Activated CD8-positive, alpha-beta memory T cell treated with anti-CD3 and anti-CD28 coated beads for 1 hour (primary cell): ENCODE results near the gene ALK.

Experiments used
- DNase-seq, 2 donors: peaks; one replicate each; pipeline ENCODE4 v3.0.0-alpha.2; 2020; ENCODE audit warnings: low read depth in 1 of 2; ENCODE audit errors: extremely low read depth in 1 of 2

The ALK gene

GRCh38 chr2:29469516-29469915 is 451.9 kb downstream of the ALK start:
- no peak for DNase-seq

- no peak for DNase-seq
These were observed 458.0 kb downstream of the ALK start for GRCh38 chr2:29463181-29463900.

DNA sequence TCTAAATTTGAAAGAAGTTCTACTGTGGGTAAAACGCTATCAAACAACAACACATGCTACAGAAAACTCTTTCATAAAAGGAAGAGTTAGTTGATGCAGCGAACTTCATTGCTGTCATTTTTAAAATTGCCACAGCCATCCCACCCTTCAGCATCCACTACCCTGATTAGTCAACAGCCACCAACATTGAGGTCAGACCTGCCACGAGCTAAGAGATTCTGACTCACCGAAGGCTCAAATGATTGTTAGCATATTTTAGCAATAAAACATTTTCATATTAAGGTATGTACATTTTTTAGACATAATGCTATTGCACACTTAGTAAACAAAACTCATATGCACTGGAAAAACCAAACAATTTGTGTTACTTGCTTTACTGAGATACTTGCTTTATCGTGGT is 459.1 kb downstream of the ALK start:
- no peak for DNase-seq

DNA sequence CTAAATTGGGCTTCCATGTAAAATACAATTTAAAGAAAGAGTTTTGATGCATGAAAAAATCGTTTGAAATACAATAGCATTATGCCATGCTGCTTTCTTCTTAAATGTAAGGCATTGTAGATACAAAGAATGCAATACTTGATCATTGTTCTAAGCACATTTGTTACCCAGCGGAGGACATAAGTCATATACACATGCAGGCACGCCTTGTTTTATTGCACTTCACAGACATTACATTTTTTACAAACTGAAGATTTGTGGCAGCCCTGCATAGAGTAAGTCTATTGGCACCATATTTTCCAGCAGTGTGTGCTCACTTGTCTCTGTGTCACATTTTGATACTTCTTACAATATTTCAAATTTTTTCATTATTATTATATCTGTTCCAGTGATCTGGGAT is 461.2 kb downstream of the ALK start:
- no peak for DNase-seq

DNA sequence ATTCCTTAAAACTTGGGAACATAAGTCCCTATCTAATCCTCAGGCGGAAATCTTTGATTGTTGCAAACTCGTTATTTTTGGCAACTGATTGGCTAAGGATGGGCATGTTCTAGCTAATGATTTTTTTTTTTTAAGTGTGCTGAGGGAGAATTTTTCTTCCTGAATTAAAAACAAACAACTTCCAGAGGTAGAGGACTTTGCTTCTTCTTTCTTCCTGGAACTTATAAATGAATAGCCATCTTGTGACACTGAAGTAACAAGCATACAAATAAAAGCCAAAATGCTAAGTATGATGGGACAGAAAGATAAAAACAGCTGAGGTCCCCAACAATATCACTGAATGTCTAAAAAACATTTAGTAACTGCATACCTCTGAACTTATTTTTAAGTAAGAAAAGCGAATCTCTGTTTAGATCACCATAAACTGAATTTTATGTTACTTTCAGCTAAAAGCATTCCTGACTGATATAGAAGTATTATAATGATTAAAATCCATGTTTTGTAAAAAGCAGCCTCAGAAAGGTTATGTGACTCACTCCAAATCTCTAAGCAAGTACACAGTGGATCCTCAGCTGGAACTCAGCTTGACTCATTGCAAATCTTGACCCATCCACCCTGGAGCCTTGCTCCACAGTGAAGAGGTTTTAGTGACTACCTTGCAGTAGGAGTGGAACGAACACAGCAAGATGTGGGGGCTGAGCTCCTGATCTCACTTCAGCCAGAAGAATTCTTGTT is 461.8 kb downstream of the ALK start:
- no peak for DNase-seq

DNA sequence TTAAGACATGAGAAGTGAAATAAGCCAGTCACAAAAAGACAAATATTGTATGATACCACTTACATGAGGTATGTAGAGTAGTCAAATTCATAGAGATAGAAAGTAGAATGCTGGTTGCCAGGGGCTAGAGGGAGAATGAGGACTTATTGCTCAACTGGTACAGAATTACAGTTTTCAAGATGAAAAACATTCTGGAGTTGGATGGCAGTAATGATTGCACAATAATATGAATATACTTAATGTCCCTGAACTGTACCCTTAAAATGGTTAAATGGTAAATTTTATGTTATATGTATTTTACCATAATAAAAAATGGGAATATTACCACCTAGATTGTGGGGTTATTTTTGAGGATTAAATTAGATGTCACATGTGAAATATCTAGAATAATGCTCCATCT is 465.0 kb downstream of the ALK start:
- no peak for DNase-seq

DNA sequence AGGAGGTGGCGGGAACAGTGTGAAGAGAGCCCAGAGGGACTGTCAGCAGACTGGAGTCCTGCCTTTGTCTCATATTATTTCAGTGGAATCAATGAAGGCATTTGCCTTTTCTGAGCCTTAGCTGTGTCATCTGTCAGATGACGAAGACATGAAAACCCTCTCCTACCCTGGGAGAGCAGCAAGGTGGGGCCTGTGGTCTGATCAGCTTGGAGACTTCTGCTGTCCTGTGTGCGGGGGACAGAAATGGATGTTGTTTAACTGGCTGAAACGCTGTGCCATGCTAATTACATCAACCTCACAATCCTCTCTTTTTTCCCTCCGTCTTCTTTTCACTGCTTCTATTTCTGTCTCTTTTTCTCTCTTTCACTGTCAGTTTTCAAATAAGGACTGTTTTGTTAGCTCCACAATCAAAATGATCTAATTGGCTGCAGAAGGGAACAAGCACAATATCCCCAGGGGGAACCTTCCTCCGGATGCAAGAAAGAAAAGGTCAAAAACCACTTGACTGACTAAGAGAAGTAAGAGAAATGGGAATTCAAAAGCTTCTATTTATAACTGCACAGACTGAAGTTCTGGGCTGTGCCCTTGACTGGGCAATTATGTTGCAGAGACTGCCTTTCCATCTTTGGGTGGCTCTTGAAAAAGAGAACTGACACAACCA is 466.1 kb downstream of the ALK start:
- DNase-seq = no peak

- DNase-seq = no peak
These were observed 469.4 kb downstream of the ALK start for GRCh38 chr2:29452036-29452435.

DNA sequence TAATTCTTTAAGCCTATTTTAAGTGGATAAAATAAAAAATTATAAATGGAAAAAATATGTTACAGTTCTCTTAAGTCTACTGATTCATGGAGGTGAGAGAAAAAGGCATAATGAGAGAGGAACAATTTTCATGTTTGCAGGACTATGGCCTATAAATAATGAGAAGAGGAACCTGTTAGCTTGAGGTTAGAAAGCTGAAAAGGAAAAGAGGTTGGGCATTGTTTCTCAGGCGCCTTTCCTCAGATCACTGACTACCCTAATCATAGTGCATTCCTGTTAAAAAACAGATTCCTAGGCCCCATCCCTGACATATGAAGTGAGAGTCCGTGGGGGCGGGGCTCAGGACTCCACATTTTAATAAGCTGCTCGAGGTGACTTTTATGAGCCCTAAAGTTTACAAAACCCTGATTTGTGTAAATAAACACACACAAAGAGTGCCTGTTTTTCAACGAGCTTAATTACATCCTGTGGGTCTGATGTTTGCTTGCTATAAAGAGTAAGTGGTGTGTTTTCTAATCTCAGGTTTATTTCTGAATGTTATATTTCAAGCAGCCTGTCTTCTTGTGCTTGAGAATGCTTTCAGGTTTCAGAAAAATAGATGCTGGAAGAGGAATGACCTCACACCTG is 470.7 kb downstream of the ALK start:
- DNase-seq = no peak

DNA sequence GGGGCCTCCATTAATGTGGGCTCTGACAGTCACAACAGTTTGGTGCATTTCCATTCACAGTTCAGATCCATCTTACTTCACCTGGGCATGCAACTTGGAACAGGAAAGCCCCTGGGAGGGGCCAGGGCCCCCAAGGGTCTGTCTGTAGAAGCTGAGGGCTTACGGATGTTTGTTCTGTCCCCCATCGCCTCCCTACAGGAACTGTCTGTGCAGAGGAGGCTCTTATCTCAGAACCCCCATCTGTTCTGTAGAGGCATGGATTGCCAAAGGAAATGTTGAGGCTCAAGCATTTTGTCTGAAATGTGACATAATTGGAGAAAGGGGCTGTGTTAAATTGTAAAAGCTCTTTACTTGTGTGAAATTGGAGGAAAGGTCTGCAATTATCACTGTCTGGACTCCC is 471.9 kb downstream of the ALK start:
- DNase-seq = no peak

GRCh38 chr2:29448096-29448688 is 473.2 kb downstream of the ALK start:
- DNase-seq = no peak

DNA sequence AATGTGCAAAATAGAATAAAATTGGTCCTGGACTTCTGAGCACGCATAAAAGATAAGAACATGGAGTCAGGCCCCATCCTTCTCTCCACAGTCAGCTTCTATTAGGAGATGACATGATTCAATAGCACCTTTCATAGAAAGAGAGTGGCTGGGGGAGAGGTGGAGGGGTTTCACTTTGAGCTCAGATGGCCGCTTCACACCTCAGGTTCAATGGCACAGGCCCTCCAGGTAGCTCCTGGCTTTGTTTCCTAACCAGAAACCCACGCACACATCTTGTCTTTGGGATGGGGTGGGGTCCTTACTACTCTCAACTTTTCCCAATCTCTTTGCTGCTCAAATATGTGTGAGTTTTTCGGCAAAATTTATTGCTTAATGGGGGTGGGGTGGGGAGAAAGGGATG is 473.9 kb downstream of the ALK start:
- no peak for DNase-seq

GRCh38 chr2:29446847-29447246 is 474.5 kb downstream of the ALK start:
- DNase-seq = no peak

DNA sequence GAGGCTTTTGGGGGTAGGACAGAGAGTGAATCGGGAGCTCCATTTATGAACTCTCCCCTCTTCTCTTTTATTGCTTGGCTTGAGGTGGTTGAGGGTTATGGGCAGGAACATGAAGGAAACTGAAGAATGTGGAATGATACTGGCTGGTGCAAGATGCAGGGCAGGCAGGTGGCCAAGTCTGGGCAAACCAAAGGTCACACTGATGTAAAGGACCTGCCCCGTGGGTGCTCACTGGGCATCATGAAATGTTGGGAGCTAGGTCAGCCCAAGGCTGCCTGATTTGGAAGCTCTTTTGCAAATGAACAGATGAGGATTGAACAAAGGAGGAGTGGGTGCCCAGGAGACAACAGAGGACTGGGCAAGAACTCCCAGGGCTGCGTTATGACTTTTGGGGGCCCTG is 477.2 kb downstream of the ALK start:
- DNase-seq = no peak

DNA sequence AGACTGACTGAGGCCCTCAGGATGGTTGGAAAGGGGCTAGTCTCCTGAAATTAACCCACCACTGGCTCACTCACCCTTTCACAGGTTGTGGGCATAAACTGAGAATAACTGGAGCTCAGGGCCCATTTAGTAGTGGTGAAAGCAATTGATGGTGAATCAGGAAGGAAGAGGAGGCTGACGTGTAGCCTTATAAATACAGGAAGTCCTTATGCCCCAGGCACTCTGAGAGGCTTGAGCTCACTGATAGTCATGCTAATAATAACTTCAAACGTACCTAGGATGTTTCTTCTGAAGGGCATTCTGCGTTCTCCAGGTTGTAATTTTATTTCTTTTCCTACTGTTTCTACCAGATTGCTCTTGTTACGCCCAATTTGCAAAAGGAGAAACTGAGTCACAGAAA is 477.8 kb downstream of the ALK start:
- no peak for DNase-seq

DNA sequence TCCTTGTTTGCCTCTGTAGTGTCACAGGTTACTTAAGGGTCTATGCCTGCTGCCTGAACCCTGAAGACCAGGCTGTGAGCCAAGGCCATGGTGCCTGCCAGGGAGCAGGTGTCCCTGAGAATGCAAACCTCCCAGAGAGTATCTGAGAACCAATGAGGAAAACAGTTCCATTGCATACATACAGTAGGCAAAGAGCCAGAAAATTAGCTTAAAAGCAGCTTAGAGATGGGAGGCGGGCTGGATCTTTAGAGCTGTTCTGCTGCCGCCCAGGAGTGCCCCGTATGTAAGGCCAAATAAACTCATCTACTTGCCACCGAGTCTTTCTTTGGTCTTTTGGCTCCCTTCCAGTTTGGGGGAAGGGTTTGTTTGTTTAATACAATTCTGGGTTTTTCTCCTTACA is 478.2 kb downstream of the ALK start:
- DNase-seq = no peak

GRCh38 chr2:29440921-29441623 is 480.3 kb downstream of the ALK start:
- DNase-seq = no peak

DNA sequence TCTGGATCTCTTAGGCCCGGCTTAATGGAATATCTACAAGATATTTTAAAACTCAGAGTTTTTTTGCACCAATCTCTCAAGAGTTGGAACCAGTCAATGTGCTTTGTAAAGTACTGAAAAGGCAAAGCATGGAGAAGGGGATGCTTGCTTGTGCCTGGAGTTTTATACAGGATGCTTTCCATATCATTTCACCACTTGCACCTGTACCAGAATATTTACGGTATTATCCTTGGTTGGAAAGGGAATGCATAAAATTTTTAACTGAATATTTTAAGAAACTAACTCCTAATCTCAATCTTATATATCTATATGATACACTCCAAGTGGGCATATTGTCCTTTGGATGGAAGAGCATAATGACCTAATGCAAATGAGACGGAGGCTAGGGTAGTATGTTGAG is 487.5 kb downstream of the ALK start:
- no peak for DNase-seq

DNA sequence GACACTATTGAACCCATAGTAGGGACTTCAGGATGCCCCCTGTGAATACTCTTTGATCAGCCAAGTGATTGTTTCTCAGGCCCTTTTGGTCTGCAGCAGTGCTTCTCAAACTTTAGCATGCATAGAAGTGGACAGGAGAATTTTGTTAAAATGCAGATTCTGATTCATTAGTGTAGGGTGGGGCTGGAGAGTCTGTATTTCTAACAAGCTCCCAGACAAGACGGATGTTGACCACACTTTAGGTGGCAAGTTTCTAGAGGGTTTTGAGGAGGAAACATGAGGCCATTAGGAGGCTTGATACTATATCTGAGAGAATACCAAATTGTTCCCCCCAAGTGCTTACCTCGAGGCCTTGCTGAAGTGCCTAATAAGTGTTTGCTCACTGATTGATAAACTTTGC is 488.3 kb downstream of the ALK start:
- DNase-seq = no peak

- no peak for DNase-seq
These were observed 489.9 kb downstream of the ALK start for GRCh38 chr2:29431485-29431884.
